ENCODE measurements around the gene CWC25.

CWC25 gene

GRCh38 chr17:38799501-38800236 lies 25.5 kb downstream of the CWC25 start, which contains the start of gene PIP4K2B:
Gene PIP4K2B (minus strand): TSS chr17:38799556. CDS start chr17:38799424, 132 bp downstream.
- no peak within 1 kb of the TSS for H4K8ac ChIP-seq (ENCODE audit: low read depth, low read length)
- WGBS, 2 donors (ENCODE audit: extremely low coverage in 2 of 2, insufficient read length in 2 of 2, insufficient replicate concordance in 1 of 2): no CpG with 5 or more reads among the region's 76 CpGs
- H4K91ac ChIP-seq (ENCODE audit: low read depth, low read length, poor library complexity): peak within 1 kb of the TSS; percentile 93
- H3K4me3 ChIP-seq (ENCODE audit: low read length in 2 of 2): peak within 1 kb of the TSS; percentile 95 to 98
- peak within 1 kb of the TSS; percentile 95 for H3K23ac ChIP-seq (ENCODE audit: low read depth, low read length, poor library complexity)
- H3K4me2 ChIP-seq (ENCODE audit: insufficient read depth, low read length, poor library complexity, severe bottlenecking): peak within 1 kb of the TSS; percentile 69
- H2BK12ac ChIP-seq (ENCODE audit: low read length): no peak within 1 kb of the TSS
- H2AFZ ChIP-seq (ENCODE audit: low read length): peak within 1 kb of the TSS; percentile 93
- DNase-seq (ENCODE audit: low spot score): peak; percentile 98
- peak within 1 kb of the TSS; percentile 96 for H2AK5ac ChIP-seq (ENCODE audit: low read depth, low read length)
- peak within 1 kb of the TSS; percentile 93 for H2BK5ac ChIP-seq (ENCODE audit: low read length)
- H3K9me3 ChIP-seq (replicated peaks in 1 of 2; ENCODE audit: control insufficient read depth in 2 of 2, insufficient read depth in 1 of 2, low read depth in 1 of 2, low read length in 2 of 2): no peaks in the 10 kb centered on the region
- H3K79me1 ChIP-seq (ENCODE audit: low read depth, low read length): peaks cover 7% of the 10 kb centered on the region
- peak within 1 kb of the TSS; percentile 88 for H2BK120ac ChIP-seq (ENCODE audit: low read depth, low read length)
- peaks cover 10 to 67% of the 10 kb centered on the region in 2 donors for H3K36me3 ChIP-seq (replicated peaks in 1 of 2; ENCODE audit: control insufficient read depth in 2 of 2, insufficient read depth in 2 of 2, low read length in 2 of 2)
- peaks cover 10 to 14% of the 10 kb centered on the region in 2 donors for H3K4me1 ChIP-seq (ENCODE audit: control insufficient read depth in 2 of 2, insufficient read depth in 1 of 2, low read depth in 1 of 2, low read length in 2 of 2)
- peak within 1 kb of the TSS; percentile 99 for H3K9ac ChIP-seq (ENCODE audit: low read depth, low read length, poor library complexity)
- peak within 1 kb of the TSS; percentile 94 for H3K14ac ChIP-seq (ENCODE audit: low read length)
- peak within 1 kb of the TSS; percentile 60 for H3K4ac ChIP-seq (ENCODE audit: low read length)
- H3K27me3 ChIP-seq (ENCODE audit: control insufficient read depth in 3 of 3, insufficient read depth in 3 of 3, low read depth in 1 of 3, low read length in 3 of 3): no peaks in the 10 kb centered on the region
- H2BK15ac ChIP-seq (ENCODE audit: low read length): peak within 1 kb of the TSS; percentile 78
- peak within 1 kb of the TSS; percentile 97 for H3K27ac ChIP-seq (replicated peaks; ENCODE audit: low read length)
- H3K18ac ChIP-seq (ENCODE audit: low read length): peak within 1 kb of the TSS; percentile 100

- peak overlapping the region; percentile 96 for H2AK5ac ChIP-seq (ENCODE audit: low read depth, low read length)
- H3K27ac ChIP-seq (replicated peaks; ENCODE audit: low read length): peak overlapping the region; percentile 80
- H3K4me1 ChIP-seq (ENCODE audit: control insufficient read depth in 2 of 2, insufficient read depth in 1 of 2, low read depth in 1 of 2, low read length in 2 of 2): peaks cover 10 to 14% of the 10 kb centered on the region in 2 donors
- no peak overlapping the region for H2BK12ac ChIP-seq (ENCODE audit: low read length)
- peak; percentile 17 for DNase-seq (ENCODE audit: low spot score)
- peak overlapping the region; percentile 78 for H2BK15ac ChIP-seq (ENCODE audit: low read length)
- H3K9ac ChIP-seq (ENCODE audit: low read depth, low read length, poor library complexity): peak overlapping the region; percentile 99
- H2BK120ac ChIP-seq (ENCODE audit: low read depth, low read length): no peak overlapping the region
- H3K4ac ChIP-seq (ENCODE audit: low read length): peak overlapping the region; percentile 5
- peak overlapping the region; percentile 94 for H3K14ac ChIP-seq (ENCODE audit: low read length)
- no CpG with 5 or more reads among the region's 53 CpGs for WGBS, 2 donors (ENCODE audit: extremely low coverage in 2 of 2, insufficient read length in 2 of 2, insufficient replicate concordance in 1 of 2)
- peaks cover 7% of the 10 kb centered on the region for H3K79me1 ChIP-seq (ENCODE audit: low read depth, low read length)
- peak overlapping the region; percentile 76 for H4K91ac ChIP-seq (ENCODE audit: low read depth, low read length, poor library complexity)
- no peak overlapping the region for H4K8ac ChIP-seq (ENCODE audit: low read depth, low read length)
- peak overlapping the region; percentile 78 for H3K23ac ChIP-seq (ENCODE audit: low read depth, low read length, poor library complexity)
- peak overlapping the region; percentile 88 to 98 for H3K4me3 ChIP-seq (ENCODE audit: low read length in 2 of 2)
- H3K18ac ChIP-seq (ENCODE audit: low read length): peak overlapping the region; percentile 98
- H2AFZ ChIP-seq (ENCODE audit: low read length): peak overlapping the region; percentile 93
- peak overlapping the region; percentile 69 for H3K4me2 ChIP-seq (ENCODE audit: insufficient read depth, low read length, poor library complexity, severe bottlenecking)
- peak overlapping the region; percentile 93 for H2BK5ac ChIP-seq (ENCODE audit: low read length)
- no peaks in the 10 kb centered on the region for H3K9me3 ChIP-seq (replicated peaks in 1 of 2; ENCODE audit: control insufficient read depth in 2 of 2, insufficient read depth in 1 of 2, low read depth in 1 of 2, low read length in 2 of 2)
- peaks cover 10 to 64% of the 10 kb centered on the region in 2 donors for H3K36me3 ChIP-seq (replicated peaks in 1 of 2; ENCODE audit: control insufficient read depth in 2 of 2, insufficient read depth in 2 of 2, low read length in 2 of 2)
- H3K27me3 ChIP-seq (ENCODE audit: control insufficient read depth in 3 of 3, insufficient read depth in 3 of 3, low read depth in 1 of 3, low read length in 3 of 3): no peaks in the 10 kb centered on the region
Observed at GRCh38 chr17:38798614-38799500, 26.3 kb downstream of the CWC25 start.

DNA sequence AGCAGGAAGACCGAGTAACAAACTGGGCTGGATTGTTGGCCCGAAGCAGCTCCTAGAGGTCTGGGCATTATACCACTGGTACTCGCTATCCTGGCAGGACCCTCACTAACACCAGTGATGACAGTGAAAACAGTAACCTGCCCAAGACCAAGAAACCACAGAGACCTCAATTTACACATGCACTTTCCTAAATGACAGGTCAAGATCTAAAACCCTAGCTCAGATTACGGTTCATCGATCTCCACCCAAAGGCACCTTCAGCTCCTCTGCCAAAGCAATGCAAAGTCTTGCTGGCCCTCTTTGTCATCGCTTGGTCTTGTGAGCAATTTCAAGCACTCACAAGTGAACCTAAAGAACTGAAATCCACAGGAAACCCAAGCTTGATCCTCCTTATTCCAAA lies 27.3 kb downstream of the CWC25 start:
- H4K91ac ChIP-seq (ENCODE audit: low read depth, low read length, poor library complexity): no peak overlapping the region
- H2BK15ac ChIP-seq (ENCODE audit: low read length): no peak overlapping the region
- H3K4ac ChIP-seq (ENCODE audit: low read length): no peak overlapping the region
- WGBS, 2 donors (ENCODE audit: extremely low coverage in 2 of 2, insufficient read length in 2 of 2, insufficient replicate concordance in 1 of 2): no CpG with 5 or more reads among the region's 6 CpGs
- H3K18ac ChIP-seq (ENCODE audit: low read length): no peak overlapping the region
- H3K4me1 ChIP-seq (ENCODE audit: control insufficient read depth in 2 of 2, insufficient read depth in 1 of 2, low read depth in 1 of 2, low read length in 2 of 2): peaks cover 10 to 14% of the 10 kb centered on the region in 2 donors
- H2BK5ac ChIP-seq (ENCODE audit: low read length): no peak overlapping the region
- H2AFZ ChIP-seq (ENCODE audit: low read length): no peak overlapping the region
- H3K27me3 ChIP-seq (ENCODE audit: control insufficient read depth in 3 of 3, insufficient read depth in 3 of 3, low read depth in 1 of 3, low read length in 3 of 3): no peaks in the 10 kb centered on the region
- peaks cover 9% of the 10 kb centered on the region for H3K79me1 ChIP-seq (ENCODE audit: low read depth, low read length)
- H3K14ac ChIP-seq (ENCODE audit: low read length): no peak overlapping the region
- H2BK120ac ChIP-seq (ENCODE audit: low read depth, low read length): no peak overlapping the region
- peak overlapping the region; percentile 69 for H3K4me2 ChIP-seq (ENCODE audit: insufficient read depth, low read length, poor library complexity, severe bottlenecking)
- no peak for DNase-seq (ENCODE audit: low spot score)
- H3K4me3 ChIP-seq (ENCODE audit: low read length in 2 of 2): peak overlapping the region in 1 of 2 donors; percentile 98
- no peak overlapping the region for H4K8ac ChIP-seq (ENCODE audit: low read depth, low read length)
- H3K23ac ChIP-seq (ENCODE audit: low read depth, low read length, poor library complexity): no peak overlapping the region
- peaks cover 10 to 61% of the 10 kb centered on the region in 2 donors for H3K36me3 ChIP-seq (replicated peaks in 1 of 2; ENCODE audit: control insufficient read depth in 2 of 2, insufficient read depth in 2 of 2, low read length in 2 of 2)
- no peak overlapping the region for H3K9ac ChIP-seq (ENCODE audit: low read depth, low read length, poor library complexity)
- H2BK12ac ChIP-seq (ENCODE audit: low read length): no peak overlapping the region
- no peak overlapping the region for H3K27ac ChIP-seq (replicated peaks; ENCODE audit: low read length)
- H3K9me3 ChIP-seq (replicated peaks in 1 of 2; ENCODE audit: control insufficient read depth in 2 of 2, insufficient read depth in 1 of 2, low read depth in 1 of 2, low read length in 2 of 2): no peaks in the 10 kb centered on the region
- no peak overlapping the region for H2AK5ac ChIP-seq (ENCODE audit: low read depth, low read length)

GRCh38 chr17:38797158-38797490 lies 28.0 kb downstream of the CWC25 start:
- no CpG with 5 or more reads among the region's 5 CpGs for WGBS, 2 donors (ENCODE audit: extremely low coverage in 2 of 2, insufficient read length in 2 of 2, insufficient replicate concordance in 1 of 2)
- H3K4me3 ChIP-seq (ENCODE audit: low read length in 2 of 2): peak overlapping the region; percentile 54 to 98
- no peak overlapping the region for H2AK5ac ChIP-seq (ENCODE audit: low read depth, low read length)
- H3K14ac ChIP-seq (ENCODE audit: low read length): no peak overlapping the region
- H3K4me2 ChIP-seq (ENCODE audit: insufficient read depth, low read length, poor library complexity, severe bottlenecking): no peak overlapping the region
- peaks cover 9 to 61% of the 10 kb centered on the region in 2 donors for H3K36me3 ChIP-seq (replicated peaks in 1 of 2; ENCODE audit: control insufficient read depth in 2 of 2, insufficient read depth in 2 of 2, low read length in 2 of 2)
- H2BK12ac ChIP-seq (ENCODE audit: low read length): no peak overlapping the region
- H3K79me1 ChIP-seq (ENCODE audit: low read depth, low read length): peaks cover 9% of the 10 kb centered on the region
- H3K9me3 ChIP-seq (replicated peaks in 1 of 2; ENCODE audit: control insufficient read depth in 2 of 2, insufficient read depth in 1 of 2, low read depth in 1 of 2, low read length in 2 of 2): no peaks in the 10 kb centered on the region
- no peak overlapping the region for H3K9ac ChIP-seq (ENCODE audit: low read depth, low read length, poor library complexity)
- no peaks in the 10 kb centered on the region for H3K27me3 ChIP-seq (ENCODE audit: control insufficient read depth in 3 of 3, insufficient read depth in 3 of 3, low read depth in 1 of 3, low read length in 3 of 3)
- no peak overlapping the region for H2BK5ac ChIP-seq (ENCODE audit: low read length)
- H3K23ac ChIP-seq (ENCODE audit: low read depth, low read length, poor library complexity): no peak overlapping the region
- no peak overlapping the region for H3K18ac ChIP-seq (ENCODE audit: low read length)
- DNase-seq (ENCODE audit: low spot score): no peak
- H3K4ac ChIP-seq (ENCODE audit: low read length): no peak overlapping the region
- H2AFZ ChIP-seq (ENCODE audit: low read length): no peak overlapping the region
- no peak overlapping the region for H2BK120ac ChIP-seq (ENCODE audit: low read depth, low read length)
- no peak overlapping the region for H3K27ac ChIP-seq (replicated peaks; ENCODE audit: low read length)
- peaks cover 10 to 14% of the 10 kb centered on the region in 2 donors for H3K4me1 ChIP-seq (ENCODE audit: control insufficient read depth in 2 of 2, insufficient read depth in 1 of 2, low read depth in 1 of 2, low read length in 2 of 2)
- H4K8ac ChIP-seq (ENCODE audit: low read depth, low read length): no peak overlapping the region
- no peak overlapping the region for H4K91ac ChIP-seq (ENCODE audit: low read depth, low read length, poor library complexity)
- no peak overlapping the region for H2BK15ac ChIP-seq (ENCODE audit: low read length)

All from neuronal stem cell (in vitro differentiated cells).